Neutrophil (primary cell): ENCODE measurements around the gene GTF3C2.

Experiments used
- H3K27ac ChIP-seq: fragments of 200-600 bp; sonication (generic); 2 replicates; pipeline ENCODE4 v1.5.1; 2016; ENCODE audit warnings: mild to moderate bottlenecking, moderate library complexity
- H3K27me3 ChIP-seq: fragments of 200-600 bp; sonication (generic); 2 replicates; pipeline ENCODE4 v1.6.0; 2016; ENCODE audit warnings: mild to moderate bottlenecking
- H3K36me3 ChIP-seq: fragments of 200-600 bp; sonication (generic); 2 replicates; pipeline ENCODE4 v1.5.1; 2017
- H3K4me1 ChIP-seq, 2 experiments: fragments of 200-600 bp in 1 of 2; sonication (generic) in 1 of 2; 1 replicate in 1 of 2; 2 replicates in 1 of 2; pipeline versions ENCODE4 v1.5.1 to v1.6.1; 2013 to 2016; ENCODE audit warnings: low read depth in 1 of 2, low read length in 1 of 2, mild to moderate bottlenecking in 1 of 2, moderate library complexity in 1 of 2; ENCODE audit not compliant: control insufficient read depth in 1 of 2, insufficient read depth in 1 of 2
- H3K4me3 ChIP-seq, 2 experiments: fragments of 200-600 bp in 1 of 2; sonication (generic) in 1 of 2; 1 replicate in 1 of 2; 2 replicates in 1 of 2; pipeline ENCODE4 v1.5.1; 2013 to 2016; ENCODE audit warnings: low read depth in 1 of 2, low read length in 1 of 2, mild to moderate bottlenecking in 1 of 2, moderate library complexity in 1 of 2
- H3K9me3 ChIP-seq: fragments of 200-600 bp; sonication (generic); 2 replicates; pipeline ENCODE4 v1.5.1; 2016
- CTCF ChIP-seq: fragments of 200-600 bp; sonication (generic); IDR thresholded peaks from 2 replicates; pipeline ENCODE4 v1.5.1; 2016; ENCODE audit warnings: antibody characterized with exemption

GTF3C2 gene

GRCh38 chr2:27356382-27357181 lies at the start of gene GTF3C2:
Gene GTF3C2, minus strand, starts transcription at chr2:27356764. Its CDS starts 13,210 bp downstream, at chr2:27343554.
- H3K36me3 ChIP-seq, result no peaks in the 10 kb centered on the region
- no peaks in the 10 kb centered on the region for H3K27me3 ChIP-seq
- H3K4me3 ChIP-seq, result peak within 1 kb of the TSS; percentile 89 to 94
- peaks cover 18 to 22% of the 10 kb centered on the region in 2 experiments for H3K4me1 ChIP-seq
- TF ChIP-seq CTCF, result no peak
- H3K9me3 ChIP-seq, result no peaks in the 10 kb centered on the region
- H3K27ac ChIP-seq, result peak within 1 kb of the TSS; percentile 92

GRCh38 chr2:27400348-27401135 lies 44.0 kb upstream of the GTF3C2 start:
- Histone ChIP-seq H3K4me3 (no peak overlapping the region), H3K27ac (no peak overlapping the region), H3K9me3 (no peaks in the 10 kb centered on the region), H3K27me3 (no peaks in the 10 kb centered on the region), H3K36me3 (no peaks in the 10 kb centered on the region), H3K4me1 (no peaks in the 10 kb centered on the region)
- TF ChIP-seq CTCF, result no peak

GRCh38 chr2:27398962-27399361 lies 42.4 kb upstream of the GTF3C2 start:
- no peak for TF ChIP-seq CTCF
- Histone ChIP-seq H3K9me3 (no peaks in the 10 kb centered on the region), H3K4me1 (no peaks in the 10 kb centered on the region), H3K27ac (no peak overlapping the region), H3K4me3 (no peak overlapping the region), H3K27me3 (no peaks in the 10 kb centered on the region), H3K36me3 (no peaks in the 10 kb centered on the region)

GRCh38 chr2:27393225-27393624 lies 36.7 kb upstream of the GTF3C2 start:
- H3K27ac ChIP-seq, result no peak overlapping the region
- TF ChIP-seq CTCF, result no peak
- H3K27me3 ChIP-seq, result no peaks in the 10 kb centered on the region
- H3K9me3 ChIP-seq, result no peaks in the 10 kb centered on the region
- H3K4me1 ChIP-seq, result no peaks in the 10 kb centered on the region
- no peak overlapping the region for H3K4me3 ChIP-seq
- peaks cover 8% of the 10 kb centered on the region for H3K36me3 ChIP-seq

GRCh38 chr2:27390822-27391679 lies 34.5 kb upstream of the GTF3C2 start:
- no peak for TF ChIP-seq CTCF
- no peak overlapping the region for H3K27ac ChIP-seq
- no peaks in the 10 kb centered on the region for H3K27me3 ChIP-seq
- no peaks in the 10 kb centered on the region for H3K9me3 ChIP-seq
- H3K36me3 ChIP-seq, result peaks cover 10% of the 10 kb centered on the region
- H3K4me3 ChIP-seq, result no peak overlapping the region
- no peaks in the 10 kb centered on the region for H3K4me1 ChIP-seq
